ENCODE measurements around the gene STPG3. TPM values are rescaled to one million over a fixed set of nuclear protein-coding genes. Genes with fewer than 3 reads are reported as not detected.

Gene STPG3
- total and polyA plus RNA-seq, 2 of the 4 experiments (the other 2 are of a cell fraction) = not detected

- no peak for TF ChIP-seq CTCF (conservative IDR thresholded peaks at IDR 0.05; ENCODE audit: low read depth, low read length)
Measured at GRCh38 chr9:137297966-137298365, 46.9 kb downstream of the STPG3 start (continued).

GRCh38 chr9:137298401-137299202 lies 47.5 kb downstream of the STPG3 start:
- Histone ChIP-seq H3K56ac (ENCODE audit: extremely low read depth, insufficient read depth, low read length) (no peak overlapping the region), H2AK9ac (replicated peaks; ENCODE audit: low read depth, low read length, poor library complexity) (no peak overlapping the region), H3K4ac (ENCODE audit: low read depth, low read length) (no peak overlapping the region), H3K18ac (ENCODE audit: low read depth, low read length) (no peak overlapping the region), H4K8ac (ENCODE audit: low read depth in 2 of 2, low read length in 2 of 2) (no peak overlapping the region), H2AK5ac (ENCODE audit: low read depth, low read length) (no peak overlapping the region), H2BK5ac (ENCODE audit: low read depth, low read length, poor library complexity, severe bottlenecking) (no peak overlapping the region), H3K4me2 (ENCODE audit: low read depth, low read length) (no peak overlapping the region), H3K9me3 (ENCODE audit: control insufficient read depth, insufficient read depth, low read length) (peaks cover 5% of the 10 kb centered on the region; the same call in 1 of the 2 replicates), H2BK120ac (ENCODE audit: low read depth, low read length) (no peak overlapping the region), H3K4me3 (ENCODE audit: insufficient read depth, low read depth, low read length) (no peak overlapping the region), H3K9ac (ENCODE audit: low read depth, low read length) (no peak overlapping the region), H2AFZ (replicated peaks; ENCODE audit: low read length, poor library complexity) (no peak overlapping the region), H2BK15ac (ENCODE audit: low read depth, low read length) (no peak overlapping the region), H3K9me1 (ENCODE audit: insufficient read depth, low read length) (no peaks in the 10 kb centered on the region), H2BK20ac (ENCODE audit: low read depth, low read length) (no peak overlapping the region), H3K27me3 (ENCODE audit: control insufficient read depth, insufficient read depth, low read length) (peaks cover 33% of the 10 kb centered on the region), H4K20me1 (ENCODE audit: insufficient read depth, low read length) (peaks cover 4% of the 10 kb centered on the region; the same call in 1 of the 2 replicates), H3K23ac (ENCODE audit: low read depth, low read length) (no peak overlapping the region), H4K5ac (ENCODE audit: low read depth, low read length) (no peak overlapping the region), H4K91ac (ENCODE audit: insufficient read depth, low read depth, low read length) (no peak overlapping the region), H3K14ac (replicated peaks; ENCODE audit: low read depth, low read length) (no peak overlapping the region), H3K36me3 (ENCODE audit: control insufficient read depth, insufficient read depth, low read length) (no peaks in the 10 kb centered on the region), H3K79me1 (ENCODE audit: low read depth in 1 of 2, low read length in 2 of 2) (no peaks in the 10 kb centered on the region), H3K27ac (ENCODE audit: insufficient read depth, low read length) (no peak overlapping the region), H3K4me1 (ENCODE audit: control insufficient read depth, insufficient read depth, low read length) (peaks cover 3% of the 10 kb centered on the region)
- ATAC-seq (ENCODE audit: low read depth) (no peak), DNase-seq (no peak)
- ChIA-PET POLR2A (ENCODE audit: unreplicated experiment) (no interaction called here), CTCF (no interaction called here)
- intact Hi-C loops (cut with micrococcal nuclease) = no loop called here
- BruUV-seq (replicated peaks) = no TSS peak
- in situ Hi-C loops (cut with MboI; ENCODE audit: low sequenced_read_pairs) = no loop called here
- dilution Hi-C loops (cut with HindIII; ENCODE audit: low sequenced_read_pairs, unreplicated experiment) = no loop called here
- WGBS, 2 experiments (ENCODE audit: extremely low coverage in 2 of 2, insufficient read length in 1 of 2) = 61% methylated on average over 20 of the region's 24 CpGs; no CpG with 5 or more reads in 1 of the 2 experiments
- no peak for TF ChIP-seq CHD1 (IDR thresholded peaks at IDR 0.05; ENCODE audit: low read depth, low read length)
- TF ChIP-seq, protein P1, sequence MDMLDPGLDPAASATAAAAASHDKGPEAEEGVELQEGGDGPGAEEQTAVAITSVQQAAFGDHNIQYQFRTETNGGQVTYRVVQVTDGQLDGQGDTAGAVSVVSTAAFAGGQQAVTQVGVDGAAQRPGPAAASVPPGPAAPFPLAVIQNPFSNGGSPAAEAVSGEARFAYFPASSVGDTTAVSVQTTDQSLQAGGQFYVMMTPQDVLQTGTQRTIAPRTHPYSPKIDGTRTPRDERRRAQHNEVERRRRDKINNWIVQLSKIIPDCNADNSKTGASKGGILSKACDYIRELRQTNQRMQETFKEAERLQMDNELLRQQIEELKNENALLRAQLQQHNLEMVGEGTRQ (IDR thresholded peaks at IDR 0.05; ENCODE audit: low read depth, low read length) = no peak
- TF ChIP-seq CEBPB (IDR thresholded peaks at IDR 0.05; ENCODE audit: low read depth, low read length) = no peak
- TF ChIP-seq BHLHE40 (IDR thresholded peaks at IDR 0.05; ENCODE audit: low read depth, low read length) = no peak
- no peak for TF ChIP-seq SMC3 (IDR thresholded peaks at IDR 0.05; ENCODE audit: low read depth, low read length)
- TF ChIP-seq MXI1 (IDR thresholded peaks at IDR 0.05; ENCODE audit: borderline replicate concordance, low read depth, low read length) = no peak
- no peak for TF ChIP-seq CTCF (conservative IDR thresholded peaks at IDR 0.05; ENCODE audit: low read depth, low read length)
- no peak for TF ChIP-seq FOS (IDR thresholded peaks at IDR 0.05; ENCODE audit: low read depth, low read length)
- no peak for TF ChIP-seq NFE2L2 (IDR thresholded peaks at IDR 0.05; ENCODE audit: low read depth, low read length)
- no peak for TF ChIP-seq RAD21 (IDR thresholded peaks at IDR 0.05; ENCODE audit: low read length)
- TF ChIP-seq MAZ (IDR thresholded peaks at IDR 0.05; ENCODE audit: borderline replicate concordance, low read depth, low read length) = no peak

All from IMR-90 (cell line).